GM19455 (cell line): ENCODE data around the gene PTTG1.

Experiments
- ATAC-seq: cut with Tn5 transposase; IDR thresholded peaks from one replicate; pipeline ENCODE4 v1.9.1; 2021; ENCODE audit not compliant: unreplicated experiment

The PTTG1 gene

DNA sequence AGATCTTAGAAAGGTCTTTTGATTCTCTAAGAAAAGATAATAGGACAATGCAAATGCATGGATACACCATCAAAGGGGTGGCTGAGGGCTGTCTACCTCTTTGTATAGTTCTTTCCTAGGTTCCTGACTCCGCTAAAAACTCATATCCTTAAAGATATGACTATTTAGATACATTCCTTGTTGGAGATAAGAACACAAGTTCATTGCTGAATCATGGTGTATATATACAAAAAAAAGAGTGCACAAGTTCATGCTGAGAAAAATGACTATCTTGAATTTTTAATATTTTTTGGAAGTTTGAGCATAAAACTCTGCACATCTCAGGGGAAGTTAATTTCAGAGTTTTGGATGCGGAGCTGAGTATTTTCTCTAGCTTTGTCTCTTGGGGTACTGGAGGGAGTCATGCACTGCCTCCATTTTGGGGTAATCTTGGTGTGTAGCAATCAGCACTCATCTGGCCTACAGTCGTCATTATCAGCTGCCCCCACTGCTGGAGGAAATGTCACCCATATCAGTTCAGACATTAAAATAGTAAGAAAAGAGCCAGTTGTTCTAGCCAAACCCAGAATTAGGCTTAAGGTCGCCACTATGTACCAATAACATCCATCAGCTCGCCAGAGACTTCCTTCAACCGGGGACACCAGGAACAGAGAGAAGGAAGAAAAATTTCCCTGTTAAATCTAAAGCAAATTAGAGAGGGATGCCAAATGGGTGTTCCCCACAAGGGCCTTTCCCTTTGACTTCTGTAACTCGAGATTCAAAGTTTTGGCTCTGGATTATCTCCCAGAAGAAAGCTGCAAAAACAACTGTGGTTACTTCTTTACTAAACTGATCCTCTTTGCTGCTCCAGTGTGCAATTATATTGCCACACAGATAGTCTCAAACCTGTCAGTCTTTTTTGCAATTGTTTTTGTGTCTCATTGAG lies 49.0 kb downstream of the PTTG1 start:
- ATAC-seq, result no peak

DNA sequence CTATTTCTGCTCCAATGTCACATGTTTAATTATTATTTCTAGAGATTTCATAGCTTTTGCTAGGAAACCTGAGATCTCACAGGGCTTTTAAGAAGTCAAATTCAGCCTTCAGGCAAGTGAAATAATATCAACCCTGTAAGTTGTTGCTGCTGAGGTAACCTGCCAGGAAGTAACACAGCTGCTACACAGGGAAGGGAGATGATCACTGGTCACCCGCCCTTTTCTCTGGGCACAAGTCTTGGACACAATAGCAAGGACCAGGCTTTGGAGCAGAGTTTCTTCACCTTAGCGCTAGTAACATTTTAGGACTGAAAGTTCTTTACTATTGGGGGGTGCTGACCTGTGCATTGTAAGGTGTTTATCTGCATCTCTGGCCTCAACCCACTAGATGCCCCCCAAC lies 50.1 kb downstream of the PTTG1 start:
- ATAC-seq, result no peak

DNA sequence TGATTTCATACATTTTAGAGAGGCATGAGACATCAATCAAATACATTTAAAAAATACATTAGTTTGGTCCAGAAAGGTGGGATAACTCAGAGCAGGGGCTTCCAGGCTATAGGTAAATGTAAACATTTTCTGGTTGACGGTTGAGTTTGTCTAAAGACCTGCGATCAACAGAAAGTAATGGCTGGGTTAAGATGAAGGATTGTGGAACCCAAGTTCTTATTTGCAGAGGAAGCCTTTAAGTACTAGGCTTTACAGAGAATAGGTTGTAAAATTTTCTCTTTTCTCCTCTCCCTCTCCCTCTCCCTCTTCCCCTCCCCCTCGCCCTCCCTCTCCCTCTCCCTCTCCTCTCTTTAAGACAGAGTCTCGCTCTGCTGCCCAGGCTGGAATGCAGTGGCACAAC lies 50.8 kb downstream of the PTTG1 start:
- no peak for ATAC-seq

DNA sequence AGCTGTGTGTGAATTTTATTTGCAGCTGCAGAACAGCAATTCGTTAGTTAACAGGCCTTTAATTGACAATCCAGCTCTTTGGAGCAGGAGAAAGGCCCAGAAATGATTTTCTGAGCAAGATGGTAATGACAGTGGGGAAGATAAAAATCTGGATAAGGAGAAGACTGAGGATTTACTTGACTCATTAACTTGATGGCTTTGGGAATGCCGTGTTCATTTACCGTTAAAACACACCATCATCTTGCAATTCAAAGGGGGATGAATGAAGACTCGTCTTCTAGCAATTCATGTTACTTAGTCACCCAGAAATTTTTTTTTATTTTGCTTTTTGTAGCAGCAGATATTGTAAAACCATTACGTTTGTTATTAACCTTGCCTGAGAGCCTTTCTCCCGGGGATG lies 52.0 kb downstream of the PTTG1 start:
- ATAC-seq, result no peak

DNA sequence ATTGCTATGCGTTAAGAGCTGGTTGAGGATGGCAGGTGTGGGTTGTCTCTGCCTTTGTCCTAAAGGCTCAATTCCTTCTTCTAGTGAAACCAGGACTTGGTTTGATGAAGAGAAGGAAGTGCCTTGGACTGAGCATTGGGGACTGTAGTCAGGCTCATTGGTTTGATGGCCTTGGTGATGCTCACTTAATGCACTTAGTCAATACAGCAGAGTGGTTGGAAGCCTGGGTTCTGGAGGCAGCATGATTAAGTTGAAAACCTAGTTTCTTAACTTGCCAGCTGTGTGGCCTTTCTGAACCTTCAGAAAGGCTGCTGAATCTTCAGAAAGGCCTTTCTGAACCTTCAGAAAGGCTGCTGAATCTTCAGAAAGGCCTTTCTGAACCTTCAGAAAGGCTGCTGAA lies 52.4 kb downstream of the PTTG1 start:
- ATAC-seq, result no peak

DNA sequence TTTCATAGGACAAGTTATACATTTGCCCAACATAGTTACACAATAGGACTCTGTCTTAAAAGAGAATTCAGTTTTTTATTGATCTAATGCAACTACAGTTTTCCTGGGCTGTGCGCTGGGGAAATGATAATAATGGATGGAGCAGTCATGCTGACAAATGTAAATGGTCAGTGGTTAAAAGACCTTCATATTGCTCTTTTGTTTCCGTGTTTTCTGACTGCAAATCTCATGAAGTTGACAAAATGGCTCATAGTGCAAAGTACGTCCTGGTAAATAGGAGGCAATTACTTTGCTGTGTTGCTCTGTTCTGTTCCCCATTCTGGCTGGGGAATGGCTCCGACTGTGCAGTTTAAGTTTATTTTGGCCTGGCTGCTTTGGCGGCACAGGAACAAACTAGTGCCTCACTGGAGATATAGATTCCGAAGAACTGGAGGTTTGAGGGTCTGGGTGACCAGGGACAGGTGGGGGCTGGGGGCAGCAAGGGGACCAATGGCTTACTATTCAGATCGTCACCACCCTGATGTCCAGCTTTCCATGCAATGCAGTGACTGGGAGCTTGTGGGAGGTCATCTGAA lies 54.3 kb downstream of the PTTG1 start:
- ATAC-seq, result no peak

DNA sequence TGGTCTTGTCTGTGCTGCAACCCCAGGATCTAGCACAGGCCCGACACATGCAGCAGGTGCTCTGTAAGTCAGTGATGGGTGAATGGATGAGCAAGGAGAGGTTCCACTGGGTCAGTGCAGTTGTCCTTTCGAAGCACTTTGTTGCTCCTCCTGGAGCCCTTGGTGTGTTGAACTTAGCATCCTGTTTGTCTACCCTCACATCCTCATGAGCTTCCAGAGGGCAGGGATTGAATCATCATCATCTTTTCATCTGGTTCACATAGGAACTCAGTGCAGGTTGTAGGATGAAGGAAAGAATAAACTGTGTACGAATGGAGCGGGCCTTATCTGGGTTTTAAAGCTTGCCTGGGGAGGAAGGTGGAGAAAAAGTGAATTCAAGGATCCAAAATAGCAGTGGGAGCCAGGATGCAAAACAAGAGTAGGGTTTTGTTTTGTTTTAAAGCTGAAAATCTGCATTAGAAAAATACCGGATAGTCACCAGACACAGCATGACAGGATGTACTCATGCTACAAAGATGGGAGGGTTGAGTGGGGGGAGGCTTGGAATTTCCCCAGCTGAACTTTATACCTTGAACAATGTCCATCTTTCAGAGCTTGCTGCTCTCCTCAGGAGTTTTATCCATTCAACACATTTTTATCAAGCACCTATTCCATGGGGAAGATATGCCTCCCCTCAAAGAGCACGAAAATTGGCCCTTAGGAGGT lies 55.8 kb downstream of the PTTG1 start:
- no peak for ATAC-seq

DNA sequence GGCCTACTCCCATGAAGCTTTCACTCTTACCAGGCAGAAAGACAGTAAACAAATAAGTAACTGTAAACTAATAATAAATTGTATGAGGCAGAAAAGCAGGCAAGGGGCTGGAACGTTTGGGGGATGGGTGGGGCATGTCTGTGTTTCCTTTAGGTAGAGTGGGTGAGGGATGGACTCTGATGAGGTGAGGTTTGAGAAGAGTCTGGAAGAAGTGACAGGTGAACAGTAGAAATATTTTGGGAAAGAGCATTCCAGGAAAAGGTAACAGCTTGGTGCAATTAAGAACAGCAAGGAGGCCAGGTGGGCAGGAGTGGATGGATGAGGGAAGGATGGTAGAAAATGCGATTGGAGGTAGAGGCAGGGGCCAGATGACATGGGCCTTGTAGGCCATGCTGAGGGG lies 56.5 kb downstream of the PTTG1 start:
- ATAC-seq, result no peak
